HG03097 (cell line): ENCODE measurements around the gene CTRL.
"Not testable (repeated sequence)": the region's sequence is repeated elsewhere in the genome, so short reads cannot be mapped to it uniquely, and the experiment has no call there.

Experiments
- ATAC-seq: cut with Tn5 transposase; IDR thresholded peaks from one replicate; pipeline ENCODE4 v1.9.1; 2021; ENCODE audit not compliant: unreplicated experiment, low FRiP score

Gene CTRL

GRCh38 chr16:67931712-67932461 lies at the start of gene CTRL:
TSS of gene CTRL (minus strand) at chr16:67931862. CDS start at chr16:67931852, 10 bp downstream.
- ATAC-seq, result no peak

GRCh38 chr16:67979955-67980678 lies 48.5 kb upstream of the CTRL start, which contains the start of gene DPEP3:
TSS of gene DPEP3 (minus strand) at chr16:67980499. CDS start at chr16:67980380, 119 bp downstream.
- ATAC-seq, result no peak

- no peak for ATAC-seq
These were observed 46.0 kb upstream of the CTRL start for GRCh38 chr16:67977469-67978227.

GRCh38 chr16:67977005-67977404 lies 45.3 kb upstream of the CTRL start:
- ATAC-seq, result no peak

- ATAC-seq, result no peak
These were observed 44.5 kb upstream of the CTRL start for GRCh38 chr16:67976205-67976604.

GRCh38 chr16:67975321-67976105 lies 43.9 kb upstream of the CTRL start:
- no peak for ATAC-seq

- not testable (repeated sequence) for ATAC-seq
These were observed 40.6 kb upstream of the CTRL start for GRCh38 chr16:67972285-67972684.

GRCh38 chr16:67971111-67971510 lies 39.4 kb upstream of the CTRL start:
- ATAC-seq, result no peak

GRCh38 chr16:67969254-67970039 lies 37.8 kb upstream of the CTRL start:
- peak; percentile 8 for ATAC-seq

GRCh38 chr16:67968400-67969253 lies 37.0 kb upstream of the CTRL start, which contains the start of gene SLC12A4:
TSS of gene SLC12A4 (minus strand) at chr16:67968637. CDS start at chr16:67968553, 84 bp downstream.
- peak; percentile 69 for ATAC-seq

GRCh38 chr16:67967958-67968399 lies 36.3 kb upstream of the CTRL start:
- peak; percentile 24 for ATAC-seq

- ATAC-seq, result no peak
These were observed 35.7 kb upstream of the CTRL start for GRCh38 chr16:67967183-67967957.

- no peak for ATAC-seq
These were observed 35.0 kb upstream of the CTRL start for GRCh38 chr16:67966549-67967182.

GRCh38 chr16:67965668-67966548 lies 34.2 kb upstream of the CTRL start:
- no peak for ATAC-seq

GRCh38 chr16:67964477-67965131 lies 32.9 kb upstream of the CTRL start:
- no peak for ATAC-seq
